Effector CD4-positive, alpha-beta T cell (primary cell): Measurements from ENCODE around the gene EMX1.

Experiments used
- DNase-seq: peaks from one replicate; pipeline ENCODE4 v3.0.0-alpha.2; 2020

Gene EMX1

GRCh38 chr2:72982781-72983499, 65.6 kb downstream of the EMX1 start:
- no peak for DNase-seq

- DNase-seq: no peak
Measured at GRCh38 chr2:72983500-72984161, 66.3 kb downstream of the EMX1 start.

- no peak for DNase-seq
Measured at GRCh38 chr2:72984172-72984671, 66.9 kb downstream of the EMX1 start.
